Smooth muscle cell (in vitro differentiated cells): ENCODE measurements around the gene STXBP1. TPM values are rescaled to one million over a fixed set of nuclear protein-coding genes. Genes with fewer than 3 reads are reported as not detected.

Experiments used
- DNase-seq: peaks from one replicate; lab custom pipeline; 2025; ENCODE audit not compliant: unreplicated experiment; lab: John Stamatoyannopoulos, UW
- H2AFZ ChIP-seq: fragments of 200-600 bp; sonication (generic); 2 replicates; pipeline ENCODE4 v1.6.0; 2016; ENCODE audit warnings: antibody characterized with exemption, low read depth, mild to moderate bottlenecking
- H3F3A ChIP-seq: fragments of 200-600 bp; sonication (generic); 2 replicates; pipeline ENCODE4 v1.6.0; 2017; ENCODE audit warnings: antibody characterized with exemption, low read depth
- H3K27ac ChIP-seq: fragments of 200-600 bp; sonication (generic); 2 replicates; pipeline ENCODE4 v1.5.1; 2016; ENCODE audit warnings: low read depth, mild to moderate bottlenecking
- H3K27me3 ChIP-seq: fragments of 200-600 bp; sonication (generic); 2 replicates; pipeline ENCODE4 v1.6.1; 2016; ENCODE audit warnings: low read depth, mild to moderate bottlenecking
- H3K36me3 ChIP-seq: fragments of 200-600 bp; sonication (generic); 2 replicates; pipeline ENCODE4 v1.5.1; 2016; ENCODE audit warnings: low read depth
- H3K4me1 ChIP-seq: fragments of 200-600 bp; sonication (generic); 2 replicates; pipeline ENCODE4 v1.5.1; 2016; ENCODE audit warnings: low read depth
- H3K4me2 ChIP-seq: fragments of 200-600 bp; sonication (generic); 2 replicates; pipeline ENCODE4 v1.6.0; 2016; ENCODE audit warnings: mild to moderate bottlenecking
- H3K4me3 ChIP-seq: fragments of 200-600 bp; sonication (generic); 2 replicates; pipeline ENCODE4 v1.5.1; 2016; ENCODE audit warnings: mild to moderate bottlenecking
- H3K79me2 ChIP-seq: fragments of 200-600 bp; sonication (generic); 2 replicates; pipeline ENCODE4 v1.6.0; 2016; ENCODE audit warnings: low read depth, mild to moderate bottlenecking
- H3K9ac ChIP-seq: fragments of 200-600 bp; sonication (generic); 2 replicates; pipeline ENCODE4 v1.6.0; 2016; ENCODE audit warnings: low read depth
- H3K9me3 ChIP-seq: fragments of 200-600 bp; sonication (generic); replicated peaks from 2 replicates; pipeline ENCODE4 v1.5.1; 2016; ENCODE audit warnings: low read depth
- H4K20me1 ChIP-seq: fragments of 200-600 bp; sonication (generic); 2 replicates; pipeline ENCODE4 v1.6.0; 2016; ENCODE audit warnings: low read depth
- CTCF ChIP-seq: fragments of 200-600 bp; sonication (generic); IDR thresholded peaks from 2 replicates; pipeline ENCODE4 v1.5.1; 2017; ENCODE audit warnings: borderline replicate concordance, mild to moderate bottlenecking, antibody characterized with exemption; ENCODE audit not compliant: insufficient read depth, poor library complexity, severe bottlenecking
- WGBS: methylation state at CpG from one replicate; pipeline ENCODE4 v1.1.7; 2016; ENCODE audit warnings: low lambda C conversion rate; 5-methylcytosine and 5-hydroxymethylcytosine counted together
- polyA plus RNA-seq: library from polyadenylated mRNA; unstranded; fragments of >200 nt; fragmentation: Nextera tagmentation; extraction: Ambion mirVana; gene quantifications from 2 replicates; pipeline ENCODE4 v1.2.1, GENCODE V29; 2016
- total RNA-seq: library from RNA; depleted of rRNA; stranded (reverse); fragments of >200 nt; gene quantifications from 2 replicates; pipeline ENCODE4 v1.2.3, GENCODE V29; 2014

STXBP1 gene
- total and polyA plus RNA-seq, 2 experiments from 2014 or later: 22.4 to 22.8 TPM

DNA sequence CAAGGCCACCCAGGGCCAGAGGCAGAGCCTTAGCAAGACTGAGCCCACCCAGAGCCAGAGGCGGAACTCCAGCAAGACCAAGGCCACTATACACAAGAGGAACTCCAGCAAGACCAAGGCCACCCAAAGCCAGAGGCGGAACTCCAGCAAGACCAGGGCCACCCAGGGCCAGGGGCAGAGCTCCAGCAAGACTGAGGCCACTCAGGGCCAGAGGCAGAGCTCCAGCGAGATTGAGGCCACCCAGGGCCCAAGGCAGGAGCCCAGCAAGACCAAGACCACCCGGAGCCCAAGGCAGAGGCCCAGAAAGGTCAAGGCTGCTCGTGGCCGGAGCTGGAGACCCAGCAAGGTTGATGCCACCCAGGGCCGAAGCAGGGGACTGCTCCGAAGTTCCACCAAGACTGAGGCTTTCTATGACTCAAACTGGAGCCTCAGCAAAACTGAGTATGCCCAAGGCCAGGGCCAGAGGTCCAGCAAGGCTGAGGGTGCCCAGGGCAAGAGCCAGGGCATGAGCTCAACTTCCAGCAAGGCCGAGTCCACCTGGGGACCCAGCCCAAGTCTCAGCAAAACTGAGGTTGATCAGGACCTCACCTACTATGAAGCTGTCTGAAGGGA lies 118.8 kb downstream of the STXBP1 start:
- no peaks in the 10 kb centered on the region for H3F3A ChIP-seq
- no peaks in the 10 kb centered on the region for H3K9me3 ChIP-seq
- H3K79me2 ChIP-seq: no peaks in the 10 kb centered on the region
- no peaks in the 10 kb centered on the region for H4K20me1 ChIP-seq
- H2AFZ ChIP-seq: no peak overlapping the region
- H3K4me1 ChIP-seq: no peaks in the 10 kb centered on the region
- H3K9ac ChIP-seq: no peak overlapping the region
- DNase-seq: no peak
- no peak for TF ChIP-seq CTCF
- H3K27me3 ChIP-seq: no peaks in the 10 kb centered on the region
- H3K4me3 ChIP-seq: no peak overlapping the region
- no peak overlapping the region for H3K27ac ChIP-seq
- no peak overlapping the region for H3K4me2 ChIP-seq
- WGBS: 96% methylated on average over 9 of the region's 9 CpGs
- H3K36me3 ChIP-seq: no peaks in the 10 kb centered on the region

DNA sequence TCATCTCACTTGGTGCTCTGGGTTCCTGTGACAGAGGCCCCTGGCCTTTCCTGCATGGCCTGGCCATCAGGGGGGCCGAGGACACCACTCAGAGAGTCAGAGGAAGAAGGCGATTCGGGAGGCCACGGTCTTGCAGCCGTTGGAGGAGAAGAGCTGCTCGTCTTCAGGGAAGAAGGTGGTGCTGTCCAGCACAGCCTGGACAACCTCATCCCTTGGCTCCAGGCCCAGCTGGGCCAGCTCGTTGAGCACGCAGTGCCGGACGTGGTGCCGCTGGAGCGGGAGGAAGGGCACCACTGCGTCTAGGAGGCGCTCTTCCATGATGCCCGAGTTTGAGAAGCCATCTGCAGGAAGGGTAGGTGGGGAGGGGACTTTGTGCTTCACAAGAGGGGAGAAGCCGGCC lies 119.9 kb downstream of the STXBP1 start:
- no peaks in the 10 kb centered on the region for H3K4me1 ChIP-seq
- H3K4me2 ChIP-seq: no peak overlapping the region
- no peak overlapping the region for H3K9ac ChIP-seq
- H3K36me3 ChIP-seq: no peaks in the 10 kb centered on the region
- H3K27me3 ChIP-seq: no peaks in the 10 kb centered on the region
- H2AFZ ChIP-seq: no peak overlapping the region
- H3K27ac ChIP-seq: no peak overlapping the region
- H3K9me3 ChIP-seq: no peaks in the 10 kb centered on the region
- no peaks in the 10 kb centered on the region for H3F3A ChIP-seq
- no peaks in the 10 kb centered on the region for H3K79me2 ChIP-seq
- no peaks in the 10 kb centered on the region for H4K20me1 ChIP-seq
- no peak overlapping the region for H3K4me3 ChIP-seq
- WGBS: 92% methylated on average over 16 of the region's 16 CpGs
- DNase-seq: no peak
- no peak for TF ChIP-seq CTCF

DNA sequence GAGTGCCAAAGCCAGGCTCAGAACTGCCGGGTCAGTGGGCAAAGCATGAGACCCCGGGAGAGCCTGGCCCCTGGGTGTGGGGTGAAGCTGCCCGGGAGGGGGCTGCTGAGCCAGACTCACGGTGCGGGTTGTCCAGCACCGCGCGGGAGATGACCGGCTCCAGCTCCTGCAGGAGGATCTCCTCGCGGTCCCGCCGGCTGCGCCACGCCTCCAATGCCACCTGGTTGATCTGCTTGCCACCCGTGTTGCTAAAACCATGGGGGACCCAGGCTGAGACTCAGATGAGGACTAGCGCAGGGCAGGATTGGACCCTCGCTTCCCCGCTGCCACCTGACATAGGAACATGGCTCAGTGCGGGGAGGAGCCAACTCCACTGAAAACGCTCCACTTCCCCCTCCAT lies 120.4 kb downstream of the STXBP1 start:
- Histone ChIP-seq H3F3A (no peaks in the 10 kb centered on the region), H4K20me1 (no peaks in the 10 kb centered on the region), H3K36me3 (no peaks in the 10 kb centered on the region), H3K4me2 (no peak overlapping the region), H3K79me2 (no peaks in the 10 kb centered on the region), H3K4me3 (no peak overlapping the region), H3K9ac (no peak overlapping the region), H3K27ac (no peak overlapping the region), H3K27me3 (no peaks in the 10 kb centered on the region), H2AFZ (no peak overlapping the region), H3K9me3 (no peaks in the 10 kb centered on the region), H3K4me1 (no peaks in the 10 kb centered on the region)
- no peak for DNase-seq
- WGBS: 98% methylated on average over 21 of the region's 21 CpGs
- TF ChIP-seq CTCF: no peak

GRCh38 chr9:127733614-127734013 lies 121.5 kb downstream of the STXBP1 start:
- Histone ChIP-seq H3K36me3 (no peaks in the 10 kb centered on the region), H3K27ac (no peak overlapping the region), H3K4me2 (no peak overlapping the region), H4K20me1 (no peaks in the 10 kb centered on the region), H3K4me1 (no peaks in the 10 kb centered on the region), H3K79me2 (no peaks in the 10 kb centered on the region), H3K9me3 (no peaks in the 10 kb centered on the region), H3F3A (no peaks in the 10 kb centered on the region), H2AFZ (no peak overlapping the region), H3K4me3 (no peak overlapping the region), H3K27me3 (no peaks in the 10 kb centered on the region), H3K9ac (no peak overlapping the region)
- DNase-seq: no peak
- 95% methylated on average over 2 of the region's 2 CpGs for WGBS
- TF ChIP-seq CTCF: no peak
